MCF 10A (cell line): ENCODE results near the gene AVPI1. TPM values are rescaled to one million over a fixed set of nuclear protein-coding genes. Genes with fewer than 3 reads are reported as not detected.
A peak's percentile ranks its signal among the peaks of the same experiment; 100 is the strongest.
"Not testable (repeated sequence)": the region's sequence is repeated elsewhere in the genome, so short reads cannot be mapped to it uniquely, and the experiment has no call there.

Source experiments
- BruUV-seq: library from RNA; stranded (reverse); fragments of 400-500 nt; replicated peaks from 2 replicates; lab custom pipeline; 2021; lab: Mats Ljungman, UMichigan
- CTCF ChIA-PET: fragments of 300-600 bp; sonication (Branson Sonifier 250); formaldehyde crosslinking; extraction: SDS; loops from one replicate; lab custom pipeline; 2021; ENCODE audit warnings: antibody characterized with exemption, inconsistent platforms; lab: Yijun Ruan, JAX
- POLR2A ChIA-PET: fragments of 300-600, 350-650 bp; sonication (Branson Sonifier 250); formaldehyde crosslinking; extraction: SDS; loops from one replicate; lab custom pipeline; 2020; ENCODE audit warnings: antibody characterized with exemption, inconsistent platforms; lab: Yijun Ruan, JAX
- DNase-seq: peaks from one replicate; pipeline ENCODE4 v3.0.0-alpha.2; 2018; ENCODE audit not compliant: unreplicated experiment
- H3K27ac Mint-ChIP-seq: one replicate; pipeline ENCODE4 v1.8.0; 2022; ENCODE audit warnings: mild to moderate bottlenecking, low read depth, mixed read lengths; ENCODE audit not compliant: unreplicated experiment
- H3K27me3 Mint-ChIP-seq: one replicate; pipeline ENCODE4 v1.8.0; 2022; ENCODE audit warnings: mixed read lengths; ENCODE audit not compliant: insufficient read depth, unreplicated experiment
- H3K36me3 Mint-ChIP-seq: one replicate; pipeline ENCODE4 v1.8.0; 2022; ENCODE audit warnings: mild to moderate bottlenecking, moderate library complexity, mixed read lengths; ENCODE audit not compliant: insufficient read depth, unreplicated experiment
- H3K4me1 Mint-ChIP-seq: one replicate; pipeline ENCODE4 v1.8.0; 2022; ENCODE audit warnings: mixed read lengths; ENCODE audit not compliant: insufficient read depth, unreplicated experiment
- H3K4me3 Mint-ChIP-seq: one replicate; pipeline ENCODE4 v1.8.0; 2022; ENCODE audit warnings: mild to moderate bottlenecking, moderate library complexity, mixed read lengths; ENCODE audit not compliant: unreplicated experiment
- H3K9me3 Mint-ChIP-seq: one replicate; pipeline ENCODE4 v1.8.0; 2022; ENCODE audit warnings: mixed read lengths; ENCODE audit not compliant: unreplicated experiment
- CTCF ChIP-seq: fragments of 200-600 bp; IDR thresholded peaks from one replicate; pipeline ENCODE4 v1.8.0; 2022; ENCODE audit warnings: antibody characterized with exemption, mild to moderate bottlenecking; ENCODE audit not compliant: unreplicated experiment
- intact Hi-C: fragments of 100-400 bp; cut with micrococcal nuclease; formaldehyde crosslinking; loops from 2 replicates; pipeline ENCODE4 v1.14.1; 2022
- total RNA-seq: library from RNA; stranded (reverse); gene quantifications from 2 replicates; pipeline ENCODE4 v1.2.3, GENCODE V29; 2022

The AVPI1 gene
- total RNA-seq, 1 experiment from 2014 or later, result 305 TPM

DNA sequence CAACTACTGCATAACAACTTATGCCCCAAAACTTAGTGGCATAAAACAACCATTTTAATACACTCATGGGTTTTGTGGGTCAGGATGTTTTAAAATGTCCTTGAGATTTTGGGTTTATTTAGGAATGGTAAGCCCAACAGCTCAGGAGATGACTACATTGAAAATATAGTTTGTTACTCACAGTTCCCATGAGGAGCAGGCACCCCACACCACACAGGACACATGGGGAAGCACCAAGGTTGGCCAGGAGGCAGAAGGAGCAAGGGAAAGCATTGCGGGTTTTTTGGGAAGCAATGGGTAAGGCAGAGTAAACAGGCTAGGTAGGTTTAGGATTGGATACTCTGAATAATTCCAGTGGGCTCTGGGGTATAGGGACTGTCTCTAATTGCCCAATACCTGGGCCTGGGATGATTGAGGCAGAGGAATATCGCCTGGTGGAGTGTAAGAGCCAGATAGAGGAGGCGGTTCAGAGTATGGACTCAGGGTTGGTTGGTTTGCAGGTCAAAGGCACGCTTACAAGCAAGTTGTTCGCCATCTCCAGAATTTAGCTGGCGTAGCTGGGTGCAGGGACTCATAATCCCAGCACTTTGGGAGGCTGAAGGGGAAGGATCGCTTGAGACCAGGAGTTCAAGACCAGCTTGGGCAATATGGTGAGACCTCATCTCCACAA, 16.5 kb upstream of the AVPI1 start:
- POLR2A ChIA-PET, result interaction anchor here (0.8 to 20.1 kb wide), 8 partner anchors 12 to 33 kb away, joined by 3 to 915 read pairs (median 6); partner anchors contain the start of genes AVPI1, MARVELD1 and ZFYVE27

GRCh38 chr10:97701438-97702069, 14.5 kb upstream of the AVPI1 start:
- no peaks in the 10 kb centered on the region for H3K36me3 Mint-ChIP-seq
- H3K4me1 Mint-ChIP-seq, result peaks cover 8% of the 10 kb centered on the region
- ChIA-PET POLR2A (interaction anchor here (0.7 to 20.1 kb wide), 14 partner anchors 8 to 62 kb away, joined by 3 to 915 read pairs (median 8); partner anchors contain the start of genes AVPI1, MARVELD1 and ZFYVE27), CTCF (interaction anchor here (0.5 to 21.1 kb wide), 23 partner anchors 12 to 1610 kb away, joined by 3 to 847 read pairs (median 4); partner anchors contain the start of genes AVPI1, MARVELD1 and ZFYVE27)
- H3K4me3 Mint-ChIP-seq, result no peak overlapping the region
- BruUV-seq, result no TSS peak
- H3K27me3 Mint-ChIP-seq, result no peaks in the 10 kb centered on the region
- H3K9me3 Mint-ChIP-seq, result no peaks in the 10 kb centered on the region
- peak; percentile 80 for TF ChIP-seq CTCF
- peak; percentile 88 for DNase-seq
- H3K27ac Mint-ChIP-seq, result no peak overlapping the region
- intact Hi-C loops, result loop anchor here (1.0 to 2.0 kb wide), 2 partner anchors 15 to 30 kb away; partner anchors contain the start of gene AVPI1

More for the DNA sequence above, 16.5 kb upstream of the AVPI1 start:
- CTCF ChIA-PET, result interaction anchor here (0.7 to 21.1 kb wide), 6 partner anchors 10 to 167 kb away, joined by 5 to 847 read pairs (median 73); partner anchors contain the start of genes AVPI1, MARVELD1 and ZFYVE27
- H3K4me1 Mint-ChIP-seq, result peaks cover 8% of the 10 kb centered on the region
- no peak overlapping the region for H3K27ac Mint-ChIP-seq
- H3K4me3 Mint-ChIP-seq, result no peak overlapping the region
- no peaks in the 10 kb centered on the region for H3K36me3 Mint-ChIP-seq
- no peaks in the 10 kb centered on the region for H3K27me3 Mint-ChIP-seq
- no TSS peak for BruUV-seq
- H3K9me3 Mint-ChIP-seq, result no peaks in the 10 kb centered on the region
- no peak for TF ChIP-seq CTCF
- intact Hi-C loops, result no loop called here
- DNase-seq, result no peak

DNA sequence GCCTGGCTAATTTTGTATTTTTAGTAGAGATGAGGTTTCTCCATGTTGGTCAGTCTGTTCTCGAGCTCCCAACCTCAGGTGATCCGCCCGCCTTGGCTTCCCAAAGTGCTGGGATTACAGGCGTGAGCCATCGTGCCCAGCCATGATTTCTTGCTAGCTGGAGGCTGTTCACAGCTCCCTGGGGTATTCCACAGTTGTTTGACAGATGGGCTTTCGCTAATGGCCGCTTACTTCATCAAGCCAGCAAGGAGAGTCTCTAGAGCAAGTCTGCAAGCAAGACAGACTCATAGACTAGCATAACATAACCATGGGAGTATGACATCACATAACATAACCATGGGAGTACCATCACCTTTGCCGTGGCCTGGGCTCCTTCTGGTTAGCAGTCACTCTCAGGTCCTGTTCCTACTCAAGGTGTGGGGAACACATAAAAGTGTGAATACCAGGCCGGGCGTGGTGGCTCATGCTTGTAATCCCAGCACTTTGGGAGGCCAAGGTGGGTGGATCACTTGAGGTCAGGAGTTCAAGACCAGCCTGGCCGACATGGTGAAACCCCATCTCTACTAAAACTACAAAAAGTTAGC, 11.1 kb upstream of the AVPI1 start:
- POLR2A ChIA-PET, result interaction anchor here (1.6 to 4.6 kb wide), 4 partner anchors 11 to 38 kb away, joined by 3 to 43 read pairs (median 6); partner anchors contain the start of genes AVPI1 and ZFYVE27
- H3K27ac Mint-ChIP-seq, BruUV-seq, H3K4me3 Mint-ChIP-seq, H3K27me3 Mint-ChIP-seq, H3K36me3 Mint-ChIP-seq, DNase-seq, H3K9me3 Mint-ChIP-seq, H3K4me1 Mint-ChIP-seq, intact Hi-C loops: not testable (repeated sequence)
- CTCF ChIA-PET, result interaction anchor here (0.6 to 3.5 kb wide), 8 partner anchors 11 to 51 kb away, joined by 3 to 32 read pairs (median 9); partner anchors contain the start of gene AVPI1

DNA sequence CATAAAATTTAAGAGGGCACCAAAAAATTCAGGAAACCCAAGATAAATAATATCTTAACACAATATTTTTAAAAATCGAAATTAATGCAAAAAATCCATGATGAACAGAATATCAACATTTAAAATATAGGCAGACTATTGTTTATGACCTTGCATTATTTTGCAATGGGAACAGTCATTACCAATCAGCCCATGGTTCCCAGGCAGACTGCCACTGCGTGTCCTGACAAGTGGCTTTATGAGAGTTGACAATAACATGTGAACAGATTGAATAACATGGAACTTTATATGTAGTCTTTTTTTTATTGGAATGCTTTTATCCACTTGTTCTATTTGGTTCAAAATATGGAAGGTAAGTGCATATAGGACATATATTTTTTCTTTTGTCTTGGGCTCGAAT, 3.1 kb upstream of the AVPI1 start:
- peaks cover 19% of the 10 kb centered on the region for H3K36me3 Mint-ChIP-seq

More for the DNA sequence above, 3.1 kb upstream of the AVPI1 start:
- H3K27me3 Mint-ChIP-seq, result no peaks in the 10 kb centered on the region
- peak overlapping the region; percentile 93 for H3K27ac Mint-ChIP-seq
- H3K9me3 Mint-ChIP-seq, result no peaks in the 10 kb centered on the region
- H3K4me3 Mint-ChIP-seq, result peak overlapping the region; percentile 14
- peak; percentile 83 for DNase-seq
- peaks cover 17% of the 10 kb centered on the region for H3K4me1 Mint-ChIP-seq
- ChIA-PET CTCF (interaction anchor here (0.9 to 11.1 kb wide), 7 partner anchors 10 to 77 kb away, joined by 3 to 113 read pairs (median 5); no protein-coding TSS in a partner anchor), POLR2A (interaction anchor here (0.7 to 24.4 kb wide), 14 partner anchors 8 to 1990 kb away, joined by 3 to 915 read pairs (median 8); partner anchors contain the start of genes ENTPD7, MARVELD1, PI4K2A and ZFYVE27)
- BruUV-seq, result TSS peak; percentile 67
- TF ChIP-seq CTCF, result no peak
- intact Hi-C loops, result no loop called here
